ENCODE data around the gene PDE7B.

The PDE7B gene

DNA sequence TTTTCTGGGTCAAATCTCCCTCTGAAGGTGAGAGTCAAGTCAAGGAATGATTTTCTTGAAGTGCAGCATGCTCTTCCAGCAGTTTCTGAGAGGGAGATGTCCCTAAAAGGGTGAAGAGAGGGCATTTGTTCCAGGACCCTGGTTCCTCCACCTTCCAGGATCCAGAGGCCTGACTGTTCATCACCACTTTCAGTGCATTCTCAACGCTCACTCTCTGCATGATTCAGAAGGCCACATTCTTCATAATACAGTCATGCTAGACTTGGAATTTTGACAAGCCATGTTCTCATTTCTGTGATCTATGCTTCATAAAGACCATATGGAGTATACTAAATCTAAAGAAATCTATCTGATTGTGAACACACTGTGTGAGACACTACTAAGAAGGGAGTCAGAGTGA is 85.1 kb downstream of the PDE7B start:
- peak; percentile 95 for DNase-seq
- Histone ChIP-seq H3K27ac (peak overlapping the region; percentile 96), H3K4me3 (ENCODE audit: low read depth, low read length) (no peak overlapping the region), H3K36me3 (replicated peaks) (no peaks in the 10 kb centered on the region), H3K27me3 (replicated peaks) (no peaks in the 10 kb centered on the region)
- TF ChIP-seq CTCF (IDR thresholded peaks at IDR 0.05; ENCODE audit: low read depth, low read length, missing control alignments), result no peak
- in situ Hi-C loops (cut with HindIII; ENCODE audit: low pct_ligation_motif_present, low sequenced_read_pairs), result no loop called here

DNA sequence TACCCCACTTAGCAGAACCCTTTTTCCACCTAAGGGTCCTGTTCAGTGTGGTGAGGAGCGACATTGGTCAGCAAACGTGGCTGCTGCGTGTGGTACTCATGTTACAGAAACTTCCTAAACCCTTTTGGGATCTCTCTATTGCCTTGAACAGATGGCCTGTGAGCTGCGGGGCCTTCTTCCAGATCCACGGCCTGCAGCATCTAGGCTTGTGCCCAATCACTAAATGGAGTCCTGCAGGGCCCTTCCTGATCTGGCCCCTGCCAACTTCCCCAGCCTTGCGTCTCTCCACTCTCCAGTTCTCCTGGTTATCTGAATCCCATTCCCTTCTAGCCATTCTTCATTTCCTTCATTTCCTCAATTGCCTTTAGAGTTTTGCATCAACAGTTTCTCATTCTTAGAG is 85.6 kb downstream of the PDE7B start:
- Histone ChIP-seq H3K4me3 (ENCODE audit: low read depth, low read length) (no peak overlapping the region), H3K27ac (peak overlapping the region; percentile 96), H3K36me3 (replicated peaks) (no peaks in the 10 kb centered on the region), H3K27me3 (replicated peaks) (no peaks in the 10 kb centered on the region)
- no peak for DNase-seq
- no peak for TF ChIP-seq CTCF (IDR thresholded peaks at IDR 0.05; ENCODE audit: low read depth, low read length, missing control alignments)
- in situ Hi-C loops (cut with HindIII; ENCODE audit: low pct_ligation_motif_present, low sequenced_read_pairs), result no loop called here

DNA sequence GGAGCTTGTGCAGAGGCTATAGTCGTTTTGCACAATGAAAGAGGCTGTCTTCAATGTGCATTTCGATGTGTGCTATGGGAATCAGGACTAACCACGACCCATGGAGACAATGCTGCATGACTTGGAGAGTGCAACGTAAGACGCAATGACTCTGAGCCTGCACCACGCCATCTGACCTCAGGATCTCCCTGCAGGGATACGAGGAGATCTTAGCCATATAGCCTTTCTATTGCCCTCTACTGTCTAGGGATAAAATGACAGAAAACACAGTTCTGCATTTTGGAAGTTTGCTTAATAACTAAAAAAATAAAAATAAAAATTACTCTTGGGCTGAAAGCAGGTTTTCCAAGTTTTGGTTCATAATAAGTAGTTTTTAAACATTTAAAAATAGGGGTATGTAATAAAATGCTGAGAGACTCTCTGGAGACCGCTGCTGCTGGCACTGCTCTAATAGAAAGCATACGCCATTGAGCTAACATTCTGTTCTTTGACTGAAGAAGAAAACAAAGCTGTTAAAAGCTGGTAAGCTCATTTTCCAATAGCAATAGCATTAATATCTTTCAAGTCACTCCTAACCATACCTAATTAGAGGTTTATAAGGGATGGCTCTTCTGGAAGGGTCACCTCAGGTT is 87.2 kb downstream of the PDE7B start:
- Histone ChIP-seq H3K4me3 (ENCODE audit: low read depth, low read length) (no peak overlapping the region), H3K27me3 (replicated peaks) (no peaks in the 10 kb centered on the region), H3K36me3 (replicated peaks) (no peaks in the 10 kb centered on the region), H3K27ac (peak overlapping the region; percentile 14)
- peak; percentile 57 for TF ChIP-seq CTCF (IDR thresholded peaks at IDR 0.05; ENCODE audit: low read depth, low read length, missing control alignments)
- DNase-seq, result peak; percentile 67
- in situ Hi-C loops (cut with HindIII; ENCODE audit: low pct_ligation_motif_present, low sequenced_read_pairs), result no loop called here

- TF ChIP-seq CTCF (IDR thresholded peaks at IDR 0.05; ENCODE audit: low read depth, low read length, missing control alignments), result no peak
- Histone ChIP-seq H3K27me3 (replicated peaks) (no peaks in the 10 kb centered on the region), H3K36me3 (replicated peaks) (no peaks in the 10 kb centered on the region), H3K4me3 (ENCODE audit: low read depth, low read length) (no peak overlapping the region), H3K27ac (no peak overlapping the region)
- in situ Hi-C loops (cut with HindIII; ENCODE audit: low pct_ligation_motif_present, low sequenced_read_pairs), result no loop called here
- DNase-seq, result no peak
Measured at GRCh38 chr6:135939208-135939591, 87.7 kb downstream of the PDE7B start.

GRCh38 chr6:135940616-135941167 is 89.2 kb downstream of the PDE7B start:
- no peak for TF ChIP-seq CTCF (IDR thresholded peaks at IDR 0.05; ENCODE audit: low read depth, low read length, missing control alignments)
- Histone ChIP-seq H3K4me3 (ENCODE audit: low read depth, low read length) (no peak overlapping the region), H3K27ac (no peak overlapping the region), H3K36me3 (replicated peaks) (no peaks in the 10 kb centered on the region), H3K27me3 (replicated peaks) (no peaks in the 10 kb centered on the region)
- in situ Hi-C loops (cut with HindIII; ENCODE audit: low pct_ligation_motif_present, low sequenced_read_pairs), result no loop called here
- DNase-seq, result no peak

Measured in brain microvascular endothelial cell (primary cell).